HCT116 (cell line): ENCODE results near the gene ZCCHC17. TPM values are rescaled to one million over a fixed set of nuclear protein-coding genes. Genes with fewer than 3 reads are reported as not detected.
"Not testable (repeated sequence)": the region's sequence is repeated elsewhere in the genome, so short reads cannot be mapped to it uniquely, and the experiment has no call there.

Source experiments
- ATAC-seq: fragments of 200-7000 bp; cut with Tn5 transposase; 2 replicates; pipeline ENCODE4 v1.9.1; 2020; ENCODE audit warnings: mild to moderate bottlenecking, moderate library complexity
- BruUV-seq: library from RNA; stranded (reverse); fragments of 400-500 nt; replicated peaks from 2 replicates; lab custom pipeline; 2021; lab: Mats Ljungman, UMichigan
- CTCF ChIA-PET: fragments of 300-600 bp; sonication (Branson Sonifier 250); formaldehyde crosslinking; loops from one replicate; lab custom pipeline; 2021; ENCODE audit warnings: antibody characterized with exemption; lab: Charles Lee
- POLR2A ChIA-PET: fragments of 300-600, 350-600 bp; sonication (Branson Sonifier 250); formaldehyde crosslinking; loops from one replicate; lab custom pipeline; 2021; ENCODE audit warnings: antibody characterized with exemption; lab: Charles Lee
- RAD21 ChIA-PET, 2 experiments: fragments of 300-600 bp; sonication (Branson Sonifier 250); formaldehyde crosslinking; loops; one replicate each; lab custom pipeline; 2023; ENCODE audit warnings: low total read pairs in 2 of 2; ENCODE audit not compliant: uncharacterized antibody in 2 of 2, unreplicated experiment in 2 of 2, low non-redundant PET in 1 of 2; lab: Charles Lee
- DNase-seq: peaks from one replicate; pipeline ENCODE4 v3.0.0-alpha.2; 2010; ENCODE audit warnings: low read depth, low spot score
- H2AFZ ChIP-seq: fragments of 200-600 bp; shearing (Covaris generic), sonication (generic); 2 replicates; pipeline ENCODE4 v1.6.1; 2017; ENCODE audit warnings: low read depth, mixed run types, mixed read lengths, antibody characterized with exemption, low read length; ENCODE audit not compliant: poor library complexity, severe bottlenecking
- H3K27ac ChIP-seq: 2 replicates; pipeline ENCODE4 v1.5.1; 2012; ENCODE audit warnings: low read depth, low read length
- H3K27me3 ChIP-seq: fragments of 200-600 bp; sonication (generic); 2 replicates; pipeline ENCODE4 v1.6.1; 2016; ENCODE audit warnings: mixed run types, low read length, mixed read lengths; ENCODE audit not compliant: insufficient read depth
- H3K36me3 ChIP-seq, 2 experiments: fragments of 200-500 bp in 1 of 2; fragments of 200-600 bp in 1 of 2; sonication (Bioruptor generic) in 1 of 2; sonication (generic) in 1 of 2; 2 replicates each; pipeline versions ENCODE4 v1.5.1 to v1.6.1; 2014 to 2016; ENCODE audit warnings: low read length in 2 of 2, inconsistent platforms in 1 of 2, mixed read lengths in 1 of 2, mixed run types in 1 of 2; ENCODE audit not compliant: insufficient read depth in 2 of 2, control insufficient read depth in 1 of 2
- H3K4me1 ChIP-seq, 2 experiments: fragments of 200-600 bp in 1 of 2; sonication (generic) in 1 of 2; 2 replicates each; pipeline versions ENCODE4 v1.5.1 to v1.6.1; 2012 to 2017; ENCODE audit warnings: low read length in 2 of 2, inconsistent platforms in 1 of 2, mild to moderate bottlenecking in 1 of 2, mixed read lengths in 1 of 2, mixed run types in 1 of 2, moderate library complexity in 1 of 2; ENCODE audit not compliant: insufficient read depth in 2 of 2, control insufficient read depth in 1 of 2
- H3K4me2 ChIP-seq: fragments of 200-600 bp; sonication (generic); 2 replicates; pipeline ENCODE4 v1.6.1; 2017; ENCODE audit warnings: mixed run types, low read length, mixed read lengths
- H3K4me3 ChIP-seq, 2 experiments: fragments of 200-600 bp in 1 of 2; sonication (generic) in 1 of 2; replicated peaks in 1 of 2; 2 replicates each; pipeline ENCODE4 v1.5.1; 2011 to 2016; ENCODE audit warnings: low read length in 2 of 2, control low read depth in 1 of 2, low read depth in 1 of 2, mild to moderate bottlenecking in 1 of 2, mixed read lengths in 1 of 2, mixed run types in 1 of 2
- H3K79me2 ChIP-seq: fragments of 200-600 bp; sonication (generic); 2 replicates; pipeline ENCODE4 v1.6.1; 2017; ENCODE audit warnings: mild to moderate bottlenecking, mixed run types, low read length, moderate library complexity, mixed read lengths; ENCODE audit not compliant: insufficient read depth
- H3K9ac ChIP-seq: fragments of 200-600 bp; sonication (generic); 2 replicates; pipeline ENCODE4 v1.6.1; 2016; ENCODE audit warnings: low read length, mixed read lengths
- H3K9me2 ChIP-seq: fragments of 200-600 bp; sonication (generic), shearing (Covaris generic); 2 replicates; pipeline ENCODE4 v1.6.1; 2017; ENCODE audit warnings: mixed run types, mild to moderate bottlenecking, moderate library complexity; ENCODE audit not compliant: insufficient read depth
- H3K9me3 ChIP-seq, 2 experiments: fragments of 200-500 bp in 1 of 2; fragments of 200-600 bp in 1 of 2; sonication (Bioruptor generic) in 1 of 2; sonication (generic) in 1 of 2; 2 replicates each; pipeline ENCODE4 v1.6.1; 2014 to 2017; ENCODE audit warnings: low read length in 2 of 2, mixed read lengths in 2 of 2, inconsistent platforms in 1 of 2, low read depth in 1 of 2, mild to moderate bottlenecking in 1 of 2, mixed run types in 1 of 2, moderate library complexity in 1 of 2; ENCODE audit not compliant: control insufficient read depth in 1 of 2, insufficient read depth in 1 of 2
- H4K20me1 ChIP-seq: fragments of 200-600 bp; sonication (generic), shearing (Covaris generic); 2 replicates; pipeline ENCODE4 v1.6.1; 2017; ENCODE audit warnings: mixed run types, mild to moderate bottlenecking, moderate library complexity; ENCODE audit not compliant: insufficient read depth
- POLR2AphosphoS5 ChIP-seq: IDR thresholded peaks from 2 replicates; pipeline ENCODE4 v1.6.1; 2011; ENCODE audit warnings: mild to moderate bottlenecking, low read depth, low read length, moderate library complexity
- intact Hi-C: fragments of 100-400 bp; cut with micrococcal nuclease; formaldehyde crosslinking; loops from 2 replicates; pipeline ENCODE4 v1.10.0; 2022
- total RNA-seq: library from RNA; stranded (reverse); gene quantifications from one replicate; pipeline ENCODE4 v1.2.1, GENCODE V29; 2021; ENCODE audit not compliant: unreplicated experiment

ZCCHC17 gene
- total RNA-seq, 1 experiment from 2014 or later, result 27.8 TPM

GRCh38 chr1:31383967-31384366 lies 87.1 kb downstream of the ZCCHC17 start:
- TF ChIP-seq POLR2AphosphoS5, result no peak
- no peaks in the 10 kb centered on the region for H3K27me3 ChIP-seq
- RAD21 ChIA-PET, result interaction anchor here in 1 of 2 experiments (0.6 kb wide), 1 partner anchor 1149 kb away, joined by 3 read pairs; no protein-coding TSS in a partner anchor

DNA sequence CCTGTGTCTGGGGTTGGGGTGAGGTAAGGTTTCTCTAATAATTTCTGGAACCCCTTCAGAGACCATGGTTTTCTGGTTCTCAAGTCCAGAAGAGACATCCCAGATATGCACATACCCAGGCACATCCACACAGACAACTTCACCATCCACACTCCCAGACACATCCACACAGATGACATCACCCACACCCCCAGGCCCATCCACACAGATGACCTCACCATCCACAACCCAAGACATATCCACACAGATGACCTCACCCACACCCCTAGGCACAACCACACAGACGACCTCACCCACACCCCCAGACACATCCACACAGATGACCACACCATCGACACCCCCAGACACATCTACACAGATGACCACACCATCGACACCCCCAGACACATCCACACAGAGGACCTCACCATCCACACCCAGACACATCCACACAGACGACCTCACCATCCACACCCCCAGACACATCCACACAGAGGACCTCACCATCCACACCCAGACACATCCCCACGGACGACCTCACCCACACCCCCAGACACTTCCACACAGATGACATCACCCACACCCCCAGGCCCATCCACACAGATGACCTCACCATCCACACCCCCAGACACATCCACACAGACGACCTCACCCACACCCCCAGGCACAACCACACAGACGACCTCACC lies 89.9 kb downstream of the ZCCHC17 start:
- peaks cover 0 to 21% of the 10 kb centered on the region in 2 experiments; a peak in 2 of 4 replicates for H3K4me1 ChIP-seq
- H3K27me3 ChIP-seq, H4K20me1 ChIP-seq, H3K27ac ChIP-seq, H3K4me3 ChIP-seq, RAD21 ChIA-PET, H3K79me2 ChIP-seq, intact Hi-C loops, H2AFZ ChIP-seq, POLR2A ChIA-PET, CTCF ChIA-PET, ATAC-seq, H3K9me2 ChIP-seq, H3K36me3 ChIP-seq, H3K4me2 ChIP-seq, H3K9ac ChIP-seq, DNase-seq, BruUV-seq, H3K9me3 ChIP-seq: not testable (repeated sequence)

More at GRCh38 chr1:31383967-31384366, 87.1 kb downstream of the ZCCHC17 start:
- no TSS peak for BruUV-seq
- Histone ChIP-seq H3K79me2 (no peaks in the 10 kb centered on the region), H3K9ac (no peak overlapping the region), H4K20me1 (no peaks in the 10 kb centered on the region), H3K4me3 (no peak overlapping the region), H2AFZ (no peak overlapping the region), H3K9me2 (no peaks in the 10 kb centered on the region), H3K9me3 (no peaks in the 10 kb centered on the region), H3K36me3 (no peaks in the 10 kb centered on the region), H3K4me2 (no peak overlapping the region), H3K4me1 (peaks cover 0 to 23% of the 10 kb centered on the region in 2 experiments; a peak in 2 of 4 replicates), H3K27ac (no peak overlapping the region)
- POLR2A ChIA-PET, result no interaction called here
- no peak for DNase-seq
- ATAC-seq, result no peak
- intact Hi-C loops, result no loop called here
- CTCF ChIA-PET, result interaction anchor here (0.7 to 2.6 kb wide), 3 partner anchors 10 to 38 kb away, joined by 3 to 9 read pairs (median 4); no protein-coding TSS in a partner anchor
